Mucosa of descending colon (tissue), 3 donors: Measurements from ENCODE around the gene CCDC136. TPM values are rescaled to one million over a fixed set of nuclear protein-coding genes. Genes with fewer than 3 reads are reported as not detected.

ENCODE experiments used
- ATAC-seq: fragments of 200-7000 bp; cut with Tn5 transposase; one replicate; pipeline ENCODE4 v1.9.1; 2020; ENCODE audit warnings: mild to moderate bottlenecking, moderate library complexity
- DNase-seq, 3 donors: peaks; one replicate each; pipeline ENCODE4 v3.0.0-alpha.2; 2020
- H3K36me3 ChIP-seq: fragments of 200-600 bp; one replicate; pipeline ENCODE4 v1.8.0; 2021; ENCODE audit warnings: low read depth, mild to moderate bottlenecking
- H3K4me1 ChIP-seq: fragments of 200-600 bp; one replicate; pipeline ENCODE4 v1.8.0; 2021; ENCODE audit warnings: low read depth, mild to moderate bottlenecking
- H3K4me3 ChIP-seq: fragments of 200-600 bp; one replicate; pipeline ENCODE4 v1.8.0; 2021; ENCODE audit warnings: mild to moderate bottlenecking
- H3K9me3 ChIP-seq: fragments of 200-600 bp; one replicate; pipeline ENCODE4 v1.8.0; 2021; ENCODE audit warnings: mild to moderate bottlenecking
- intact Hi-C, 2 donors: fragments of 100-400 bp; cut with DNase I in 1 of 2; cut with micrococcal nuclease in 1 of 2; formaldehyde crosslinking; loops; one replicate each; pipeline versions ENCODE4 v1.11.0 to v1.11.1; 2022; cut with DNase I, micrococcal nuclease
- total RNA-seq, 3 donors: library from RNA; stranded (reverse); fragmentation: NEBNext Ultra II Directional in 2 of 3; extraction: Animal tissue kit (Norgen Biotek cat#: 25700) in 2 of 3; gene quantifications; one replicate each; pipeline versions ENCODE4 v1.2.1 to v1.2.4, GENCODE V29; 2021 to 2023
- TF ChIP-seq, protein P1 (sequence below): fragments of 200-600 bp; IDR thresholded peaks from one replicate; pipeline ENCODE4 v1.8.0; 2022; ENCODE audit warnings: antibody characterized with exemption, mild to moderate bottlenecking
- donor health status: DM: no; HTN: no; CAD: no; lungs with moderate emphysema.
- donor health status: DM: no; HTN: no; CAD: no.
- donor health status: DM: no; HTN: yes; CAD: no.

The CCDC136 gene
- total RNA-seq, 3 donors from 2014 or later = 2.1 to 37.7 (median 4.1) TPM

DNA sequence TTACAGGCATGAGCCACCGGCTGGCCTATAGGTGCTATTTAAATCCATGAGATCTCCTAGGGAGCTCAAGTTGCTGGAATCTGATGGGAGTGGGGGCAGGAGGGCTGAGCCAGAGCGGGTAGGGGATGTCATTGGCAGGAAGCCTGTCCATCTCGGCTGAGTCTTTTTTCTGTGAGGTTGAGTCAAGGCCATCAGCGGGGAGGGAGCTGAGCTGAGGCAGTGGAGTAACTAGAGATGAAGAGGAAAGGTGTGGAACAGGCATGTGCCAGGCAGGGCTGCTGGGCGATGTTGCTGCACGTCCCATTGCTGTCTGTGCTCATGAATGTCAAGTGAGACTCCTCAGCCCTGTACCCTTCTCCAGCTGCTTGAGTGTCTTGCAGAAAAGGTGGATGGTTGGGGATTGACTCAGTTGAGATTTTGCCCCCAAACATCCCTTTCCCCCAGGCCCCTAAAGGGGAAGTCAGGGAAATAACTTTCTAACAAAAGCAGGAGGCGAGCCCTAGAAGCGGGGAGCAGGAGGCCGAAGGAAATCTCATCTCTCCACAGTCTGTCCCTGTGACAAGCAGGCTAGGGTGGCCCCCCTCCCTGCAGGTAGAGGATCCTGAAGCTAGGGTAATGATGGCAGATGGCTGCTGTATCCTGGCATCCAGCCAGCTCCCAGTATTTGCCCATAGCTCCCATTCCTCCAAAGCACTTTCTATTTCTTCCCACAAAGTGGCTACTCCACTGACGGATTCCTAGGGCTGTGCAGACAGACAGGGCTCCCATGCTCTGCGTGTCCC lies 76.3 kb downstream of the CCDC136 start:
- intact Hi-C loops = no loop called here
- Histone ChIP-seq H3K36me3 (no peaks in the 10 kb centered on the region), H3K4me3 (no peak overlapping the region), H3K9me3 (no peaks in the 10 kb centered on the region), H3K4me1 (peaks cover 25% of the 10 kb centered on the region)
- ATAC-seq (peak; percentile 11), DNase-seq (peak in 2 of 3 donors; percentile 55)
- TF ChIP-seq, protein P1, sequence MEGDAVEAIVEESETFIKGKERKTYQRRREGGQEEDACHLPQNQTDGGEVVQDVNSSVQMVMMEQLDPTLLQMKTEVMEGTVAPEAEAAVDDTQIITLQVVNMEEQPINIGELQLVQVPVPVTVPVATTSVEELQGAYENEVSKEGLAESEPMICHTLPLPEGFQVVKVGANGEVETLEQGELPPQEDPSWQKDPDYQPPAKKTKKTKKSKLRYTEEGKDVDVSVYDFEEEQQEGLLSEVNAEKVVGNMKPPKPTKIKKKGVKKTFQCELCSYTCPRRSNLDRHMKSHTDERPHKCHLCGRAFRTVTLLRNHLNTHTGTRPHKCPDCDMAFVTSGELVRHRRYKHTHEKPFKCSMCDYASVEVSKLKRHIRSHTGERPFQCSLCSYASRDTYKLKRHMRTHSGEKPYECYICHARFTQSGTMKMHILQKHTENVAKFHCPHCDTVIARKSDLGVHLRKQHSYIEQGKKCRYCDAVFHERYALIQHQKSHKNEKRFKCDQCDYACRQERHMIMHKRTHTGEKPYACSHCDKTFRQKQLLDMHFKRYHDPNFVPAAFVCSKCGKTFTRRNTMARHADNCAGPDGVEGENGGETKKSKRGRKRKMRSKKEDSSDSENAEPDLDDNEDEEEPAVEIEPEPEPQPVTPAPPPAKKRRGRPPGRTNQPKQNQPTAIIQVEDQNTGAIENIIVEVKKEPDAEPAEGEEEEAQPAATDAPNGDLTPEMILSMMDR = no peak

DNA sequence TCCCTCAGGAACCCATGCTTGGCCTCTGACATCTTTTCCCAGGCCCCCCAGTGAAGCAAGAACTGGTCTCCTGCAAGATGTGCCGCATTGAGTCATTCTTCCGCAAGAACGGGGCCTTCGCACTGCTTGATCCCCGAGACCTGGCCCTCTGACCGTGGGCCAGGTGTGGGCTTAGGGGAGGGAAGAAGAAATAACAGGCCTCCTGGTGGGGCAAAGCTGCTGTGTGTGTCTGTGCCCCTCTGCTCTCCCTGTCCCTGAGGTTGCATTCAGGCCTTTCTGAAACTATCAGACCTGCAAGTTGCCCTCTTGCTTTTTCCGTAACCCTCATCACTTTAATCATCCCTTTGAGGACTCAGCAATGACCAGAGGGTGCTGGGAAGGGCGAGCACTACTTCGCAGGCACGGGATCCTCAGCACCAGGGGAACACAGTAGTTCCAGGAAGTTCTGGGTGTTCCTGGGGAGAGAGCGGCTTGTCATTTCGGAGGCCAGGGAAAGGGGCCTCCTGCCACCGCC lies 76.9 kb downstream of the CCDC136 start:
- intact Hi-C loops = no loop called here
- Histone ChIP-seq H3K4me1 (peaks cover 22% of the 10 kb centered on the region), H3K36me3 (no peaks in the 10 kb centered on the region), H3K4me3 (no peak overlapping the region), H3K9me3 (no peaks in the 10 kb centered on the region)
- DNase-seq = no peak
- TF ChIP-seq, protein P1 = no peak
- peak; percentile 44 for ATAC-seq

DNA sequence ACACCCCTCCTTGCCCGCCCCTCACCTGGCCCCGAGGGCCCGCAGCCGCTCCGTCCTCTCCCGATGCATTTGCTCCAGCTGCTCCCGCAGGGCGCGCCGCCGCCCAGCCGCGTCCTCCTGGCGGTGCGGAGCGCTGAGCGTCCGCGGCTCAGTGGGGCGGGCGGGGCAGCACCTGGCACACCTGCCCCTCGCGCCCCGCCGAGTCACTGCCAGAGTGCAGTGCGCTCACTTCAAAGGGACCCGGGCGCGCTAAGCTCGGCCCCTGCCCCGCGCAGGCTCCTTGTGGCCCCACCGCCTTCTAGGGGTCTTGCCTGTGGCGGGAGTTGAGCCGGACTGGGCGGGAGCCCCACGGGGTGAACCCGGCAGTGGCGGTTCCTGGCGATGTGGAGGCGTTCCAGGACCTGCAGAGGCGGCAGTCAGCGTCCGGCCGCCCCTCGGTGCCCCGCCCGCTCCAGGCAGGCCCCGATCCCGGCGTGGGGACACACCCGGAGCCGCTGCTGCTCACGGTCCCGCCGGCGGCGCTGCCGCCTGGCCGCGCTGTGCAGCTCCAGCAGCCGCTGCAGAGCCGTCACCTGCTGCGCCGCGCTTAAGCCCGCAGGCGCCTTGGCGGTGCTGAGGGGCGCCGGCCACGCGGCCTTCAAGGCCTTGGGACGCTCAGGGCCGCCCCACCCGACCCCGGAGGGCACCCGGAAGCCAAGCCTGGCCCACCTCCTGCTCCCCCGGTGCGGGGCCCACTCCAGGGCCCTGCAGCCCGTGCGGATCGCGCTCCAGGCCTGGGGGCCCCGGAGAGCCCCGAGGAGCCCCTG lies 77.6 kb downstream of the CCDC136 start:
- DNase-seq = peak; percentile 63 to 84 (median 74)
- ATAC-seq = peak; percentile 88
- Histone ChIP-seq H3K36me3 (no peaks in the 10 kb centered on the region), H3K9me3 (no peaks in the 10 kb centered on the region), H3K4me1 (peaks cover 16% of the 10 kb centered on the region), H3K4me3 (no peak overlapping the region)
- intact Hi-C loops = no loop called here
- TF ChIP-seq, protein P1 = peak; percentile 34

DNA sequence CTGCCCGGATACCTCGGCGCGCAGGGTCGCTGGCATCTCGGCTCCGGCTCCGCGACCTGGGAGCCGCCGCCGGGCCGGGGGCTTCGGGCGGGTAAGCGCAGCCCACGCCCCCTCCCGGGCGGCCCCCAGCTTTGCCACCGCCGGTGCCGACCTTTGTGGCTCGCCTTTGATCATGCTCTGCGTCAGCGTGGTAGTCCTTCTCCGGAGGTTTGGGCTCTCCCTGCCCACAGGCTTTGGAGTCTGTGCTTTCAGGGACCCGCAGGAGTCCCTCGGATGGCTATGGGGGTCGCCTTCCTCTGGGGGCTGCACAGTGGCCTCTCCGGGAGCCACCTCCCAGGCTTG lies 78.1 kb downstream of the CCDC136 start:
- intact Hi-C loops = no loop called here
- ATAC-seq (peak; percentile 7), DNase-seq (no peak)
- Histone ChIP-seq H3K9me3 (no peaks in the 10 kb centered on the region), H3K36me3 (no peaks in the 10 kb centered on the region), H3K4me1 (peaks cover 17% of the 10 kb centered on the region), H3K4me3 (no peak overlapping the region)
- TF ChIP-seq, protein P1 = no peak

DNA sequence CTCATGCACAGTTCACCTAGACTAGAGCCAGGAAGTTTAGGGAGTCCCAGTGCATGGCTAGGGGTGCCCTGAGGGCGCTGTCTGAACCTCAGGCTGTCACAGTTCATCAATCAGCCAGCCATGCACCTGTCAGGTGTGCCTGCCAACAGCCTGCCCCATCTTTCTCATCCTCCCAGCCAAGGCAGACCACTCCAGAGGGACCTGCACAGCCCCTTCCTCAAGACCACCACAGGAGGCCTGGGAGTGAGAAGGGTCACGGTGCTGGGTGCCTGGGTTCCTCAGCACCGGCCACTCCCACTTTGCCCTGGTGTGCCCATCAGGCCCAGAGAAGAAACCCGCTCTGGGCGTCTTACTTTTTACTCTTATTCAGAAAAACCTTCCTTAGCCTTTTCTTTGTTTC lies 79.3 kb downstream of the CCDC136 start:
- TF ChIP-seq, protein P1 = no peak
- no peak overlapping the region for H3K4me3 ChIP-seq
- ATAC-seq (no peak), DNase-seq (no peak)
- H3K36me3 ChIP-seq = no peaks in the 10 kb centered on the region
- no peaks in the 10 kb centered on the region for H3K9me3 ChIP-seq
- peaks cover 20% of the 10 kb centered on the region for H3K4me1 ChIP-seq
- intact Hi-C loops = no loop called here

Other genes starting within 250 kb of the CCDC136 start
- gene GARIN1A, start 119.7 kb upstream of the CCDC136 start, total RNA-seq = 1 to 10 TPM; 1.3 to 4.5 (median 1.9) TPM
- 100 to 1,000 TPM in 1 of 3 donors, 10 to 100 TPM in 2; 20.6 to 133 (median 54.4) TPM for gene CALU, start 52.6 kb upstream of the CCDC136 start, total RNA-seq
- not detected for gene OPN1SW, start 16.2 kb upstream of the CCDC136 start, total RNA-seq
- gene FLNC, start 38.4 kb downstream of the CCDC136 start, total RNA-seq = 100 to 1,000 TPM in 1 of 3 donors, 10 to 100 TPM in 1, 1 to 10 TPM in 1; 6.9 to 267 (median 15.0) TPM
- gene ATP6V1F, start 70.9 kb downstream of the CCDC136 start, total RNA-seq = 10 to 100 TPM; 55.6 to 85.5 (median 82.4) TPM
- 1 to 10 TPM in 2 of 3 donors, under 1 TPM in 1; 0.47 to 1.7 (median 1.4) TPM for gene KCP, start 118.7 kb downstream of the CCDC136 start, total RNA-seq
- gene IRF5, start 146.0 kb downstream of the CCDC136 start, total RNA-seq = 10 to 100 TPM in 1 of 3 donors, 1 to 10 TPM in 2; 6.9 to 10.1 (median 9.0) TPM